C4-2B (cell line): Measurements from ENCODE around the gene OMG.

Source experiments
- CTCF ChIP-seq: fragments of 450-650 bp; conservative IDR thresholded peaks from 2 replicates; pipeline ENCODE4 v1.5.1; 2017; ENCODE audit warnings: mild to moderate bottlenecking
- ZFX ChIP-seq: fragments of 450-650 bp; IDR thresholded peaks from 2 replicates; pipeline ENCODE4 v1.6.1; 2017

- TF ChIP-seq ZFX (no peak), CTCF (no peak)
Observed at GRCh38 chr17:31260151-31260550, 36.9 kb downstream of the OMG start.
